Measurements from ENCODE around the gene MRGPRX4.

Gene MRGPRX4

GRCh38 chr11:18204771-18205170 is 32.1 kb downstream of the MRGPRX4 start:
- DNase-seq: no peak
- intact Hi-C loops (cut with DNase I): no loop called here

DNA sequence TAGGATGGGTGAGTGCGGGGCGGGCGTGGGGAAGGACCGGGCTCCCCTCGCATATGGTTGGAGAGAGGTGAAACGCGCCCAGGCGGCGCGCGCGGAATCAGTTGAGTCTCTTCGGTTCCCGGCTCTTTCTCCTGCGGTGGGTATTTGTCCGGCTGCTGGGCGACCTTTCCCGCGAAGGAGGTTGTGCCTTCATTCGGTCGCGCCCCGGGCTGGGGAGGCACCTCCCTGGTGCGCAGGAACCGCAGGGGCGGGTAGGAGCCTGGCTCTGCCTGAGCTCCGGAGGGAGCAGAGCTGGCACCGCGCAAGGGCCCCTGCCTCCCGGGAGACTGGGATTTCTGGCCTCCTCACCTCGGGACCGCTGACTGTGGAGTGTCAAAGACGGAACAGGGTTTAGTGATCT is 36.4 kb downstream of the MRGPRX4 start:
- intact Hi-C loops (cut with DNase I): no loop called here

GRCh38 chr11:18221274-18221876 is 48.7 kb downstream of the MRGPRX4 start:
- DNase-seq: no peak
- intact Hi-C loops (cut with DNase I): no loop called here

More for the DNA sequence above, 36.4 kb downstream of the MRGPRX4 start:
- no peak for DNase-seq

- intact Hi-C loops (cut with DNase I): no loop called here
- no peak for DNase-seq
These were observed 50.3 kb downstream of the MRGPRX4 start for GRCh38 chr11:18222814-18223421.
